ENCODE data around the gene NUBP1. TPM values are rescaled to one million over a fixed set of nuclear protein-coding genes. Genes with fewer than 3 reads are reported as not detected.

NUBP1 gene
- total RNA-seq, 2 experiments from 2014 or later: 19.3 to 20.1 TPM

- H3K9me3 ChIP-seq (ENCODE audit: control insufficient read depth in 1 of 2, insufficient read depth in 1 of 2, low read length in 2 of 2): no peaks in the 10 kb centered on the region
- TF ChIP-seq CTCF (IDR thresholded peaks at IDR 0.05): no peak
- Mint-ChIP-seq H3K4me3 (no peak overlapping the region), H3K27ac (no peak overlapping the region), H3K36me3 (ENCODE audit: low read depth) (no peaks in the 10 kb centered on the region), H3K9me3 (no peaks in the 10 kb centered on the region), H3K27me3 (no peaks in the 10 kb centered on the region), H3K4me1 (ENCODE audit: low read depth) (no peaks in the 10 kb centered on the region)
- H3K4me1 ChIP-seq (ENCODE audit: insufficient read depth, low read length): no peaks in the 10 kb centered on the region
- no peaks in the 10 kb centered on the region for H3K36me3 ChIP-seq (ENCODE audit: insufficient read depth, low read length)
- intact Hi-C loops (cut with DNase I, micrococcal nuclease): no loop called here
- H3K27me3 ChIP-seq (ENCODE audit: control insufficient read depth in 1 of 2, insufficient read depth in 2 of 2, low read length in 2 of 2): no peaks in the 10 kb centered on the region
- DNase-seq (no peak), ATAC-seq (ENCODE audit: poor library complexity) (no peak)
- POLR2A ChIA-PET: no interaction called here
- no peak overlapping the region for H3K4me3 ChIP-seq (ENCODE audit: low read length)
- H3K27ac ChIP-seq (ENCODE audit: low read depth in 1 of 2, low read length in 2 of 2): no peak overlapping the region
- CTCF ChIA-PET: no interaction called here
Observed at GRCh38 chr16:10728003-10728887, 15.4 kb upstream of the NUBP1 start.

- H3K4me1 ChIP-seq (ENCODE audit: insufficient read depth, low read length): no peaks in the 10 kb centered on the region
- H3K27ac ChIP-seq (ENCODE audit: low read depth in 1 of 2, low read length in 2 of 2): no peak overlapping the region
- no peak overlapping the region for H3K4me3 ChIP-seq (ENCODE audit: low read length)
- TF ChIP-seq CTCF (IDR thresholded peaks at IDR 0.05): no peak
- intact Hi-C loops (cut with DNase I, micrococcal nuclease): no loop called here
- H3K9me3 Mint-ChIP-seq: no peaks in the 10 kb centered on the region
- H3K36me3 Mint-ChIP-seq (ENCODE audit: low read depth): no peaks in the 10 kb centered on the region
- no peaks in the 10 kb centered on the region for H3K27me3 ChIP-seq (ENCODE audit: control insufficient read depth in 1 of 2, insufficient read depth in 2 of 2, low read length in 2 of 2)
- no peaks in the 10 kb centered on the region for H3K36me3 ChIP-seq (ENCODE audit: insufficient read depth, low read length)
- no peak overlapping the region for H3K4me3 Mint-ChIP-seq
- ChIA-PET CTCF (no interaction called here), POLR2A (no interaction called here)
- DNase-seq: no peak
- no peak for ATAC-seq (ENCODE audit: poor library complexity)
- H3K27ac Mint-ChIP-seq: no peak overlapping the region
- H3K4me1 Mint-ChIP-seq (ENCODE audit: low read depth): no peaks in the 10 kb centered on the region
- H3K27me3 Mint-ChIP-seq: no peaks in the 10 kb centered on the region
- no peaks in the 10 kb centered on the region for H3K9me3 ChIP-seq (ENCODE audit: control insufficient read depth in 1 of 2, insufficient read depth in 1 of 2, low read length in 2 of 2)
Observed at GRCh38 chr16:10729104-10730048, 14.3 kb upstream of the NUBP1 start.

GRCh38 chr16:10731790-10732189, 11.9 kb upstream of the NUBP1 start:
- POLR2A ChIA-PET: interaction anchor here (1.0 kb wide), 1 partner anchor 217 kb away, joined by 3 read pairs; no protein-coding TSS in a partner anchor
- no peaks in the 10 kb centered on the region for H3K9me3 Mint-ChIP-seq
- ATAC-seq (ENCODE audit: poor library complexity) (no peak), DNase-seq (no peak)
- H3K4me3 Mint-ChIP-seq: no peak overlapping the region
- Histone ChIP-seq H3K36me3 (ENCODE audit: insufficient read depth, low read length) (no peaks in the 10 kb centered on the region), H3K27me3 (ENCODE audit: control insufficient read depth in 1 of 2, insufficient read depth in 2 of 2, low read length in 2 of 2) (no peaks in the 10 kb centered on the region), H3K4me3 (ENCODE audit: low read length) (no peak overlapping the region), H3K27ac (ENCODE audit: low read depth in 1 of 2, low read length in 2 of 2) (no peak overlapping the region), H3K4me1 (ENCODE audit: insufficient read depth, low read length) (no peaks in the 10 kb centered on the region), H3K9me3 (ENCODE audit: control insufficient read depth in 1 of 2, insufficient read depth in 1 of 2, low read length in 2 of 2) (no peaks in the 10 kb centered on the region)
- no peaks in the 10 kb centered on the region for H3K27me3 Mint-ChIP-seq
- CTCF ChIA-PET: no interaction called here
- intact Hi-C loops (cut with DNase I, micrococcal nuclease): loop anchor here in 1 of 2 experiments (2.0 kb wide), 1 partner anchor 17 kb away; no protein-coding TSS in a partner anchor
- H3K36me3 Mint-ChIP-seq (ENCODE audit: low read depth): no peaks in the 10 kb centered on the region
- H3K27ac Mint-ChIP-seq: no peak overlapping the region
- peaks cover under 1% of the 10 kb centered on the region for H3K4me1 Mint-ChIP-seq (ENCODE audit: low read depth)
- no peak for TF ChIP-seq CTCF (IDR thresholded peaks at IDR 0.05)
